SJCRH30 (cell line): Measurements from ENCODE around the gene TRAPPC3. TPM values are rescaled to one million over a fixed set of nuclear protein-coding genes. Genes with fewer than 3 reads are reported as not detected.

Experiments
- DNase-seq, 2 experiments: peaks; one replicate each; pipeline ENCODE4 v3.0.0-alpha.2; 2015 to 2020
- H3K27ac ChIP-seq: fragments of 250-450 bp; sonication (Bioruptor Pico); 2 replicates; pipeline ENCODE4 v1.5.1; 2020; ENCODE audit warnings: mild to moderate bottlenecking, moderate library complexity
- H3K27me3 ChIP-seq: fragments of 250-450 bp; sonication (Bioruptor Pico); 2 replicates; pipeline ENCODE4 v1.5.1; 2020; ENCODE audit warnings: mild to moderate bottlenecking, moderate library complexity
- H3K36me3 ChIP-seq: fragments of 250-450 bp; sonication (Bioruptor Pico); 2 replicates; pipeline ENCODE4 v1.5.1; 2020; ENCODE audit warnings: mild to moderate bottlenecking, moderate library complexity
- H3K4me1 ChIP-seq: fragments of 250-450 bp; sonication (Bioruptor Pico); 2 replicates; pipeline ENCODE4 v1.5.1; 2020; ENCODE audit warnings: mild to moderate bottlenecking, moderate library complexity
- H3K4me3 ChIP-seq: fragments of 250-450 bp; sonication (Bioruptor Pico); 2 replicates; pipeline ENCODE4 v1.5.1; 2020; ENCODE audit warnings: mild to moderate bottlenecking, moderate library complexity
- H3K9me3 ChIP-seq: fragments of 250-450 bp; sonication (Bioruptor Pico); replicated peaks from 2 replicates; pipeline ENCODE4 v1.5.1; 2020; ENCODE audit warnings: mild to moderate bottlenecking, moderate library complexity
- total RNA-seq: library from RNA; depleted of rRNA; stranded (reverse); fragments of >200 nt; shearing (Covaris generic); gene quantifications from 2 replicates; pipeline ENCODE4 v1.2.3, GENCODE V29; 2014

The TRAPPC3 gene
- total RNA-seq, 1 experiment from 2014 or later = 78.6 TPM

- Histone ChIP-seq H3K27me3 (no peaks in the 10 kb centered on the region), H3K36me3 (peaks cover 82% of the 10 kb centered on the region), H3K4me1 (peaks cover 8% of the 10 kb centered on the region; the same call in 1 of the 2 replicates), H3K4me3 (no peak overlapping the region), H3K9me3 (no peaks in the 10 kb centered on the region), H3K27ac (no peak overlapping the region)
- no peak for DNase-seq
Observed at GRCh38 chr1:36172983-36173382, 23.7 kb upstream of the TRAPPC3 start.

DNA sequence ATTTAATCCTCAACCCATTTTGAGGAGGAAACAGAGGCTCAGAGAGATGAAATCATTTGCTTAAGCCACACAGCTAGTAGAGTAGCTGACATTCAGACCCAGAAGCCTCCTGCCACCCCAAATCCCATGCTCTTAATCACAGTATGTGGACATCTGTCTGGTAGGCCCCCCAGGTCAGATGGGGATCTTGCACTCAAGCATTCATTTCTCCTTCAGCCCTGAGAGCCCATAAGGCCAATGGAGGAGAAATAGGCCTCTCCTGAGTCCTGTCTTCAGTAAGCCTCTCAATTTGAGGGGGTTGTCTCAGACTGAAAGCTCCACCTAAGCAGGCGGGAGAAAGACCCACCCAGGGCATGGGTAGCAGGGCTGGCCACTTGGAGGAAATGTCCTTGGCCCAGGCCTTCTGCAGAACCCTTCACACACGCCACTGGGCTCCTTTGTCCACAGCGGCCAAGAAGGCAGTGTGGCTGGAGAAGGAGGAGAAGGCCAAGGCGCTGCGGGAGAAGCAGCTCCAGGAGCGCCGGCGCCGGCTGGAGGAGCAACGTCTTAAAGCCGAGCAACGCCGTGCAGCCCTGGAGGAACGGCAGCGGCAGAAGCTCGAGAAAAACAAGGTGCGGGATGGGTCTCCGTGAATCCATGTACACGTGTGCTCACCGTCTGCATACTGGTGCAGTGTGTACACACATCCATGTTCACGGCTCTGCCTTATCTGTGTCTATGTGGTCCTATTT lies 22.9 kb upstream of the TRAPPC3 start:
- Histone ChIP-seq H3K9me3 (no peaks in the 10 kb centered on the region), H3K4me3 (no peak overlapping the region), H3K27me3 (no peaks in the 10 kb centered on the region), H3K4me1 (peaks cover 8% of the 10 kb centered on the region; the same call in 1 of the 2 replicates), H3K36me3 (peaks cover 82% of the 10 kb centered on the region), H3K27ac (no peak overlapping the region)
- no peak for DNase-seq

DNA sequence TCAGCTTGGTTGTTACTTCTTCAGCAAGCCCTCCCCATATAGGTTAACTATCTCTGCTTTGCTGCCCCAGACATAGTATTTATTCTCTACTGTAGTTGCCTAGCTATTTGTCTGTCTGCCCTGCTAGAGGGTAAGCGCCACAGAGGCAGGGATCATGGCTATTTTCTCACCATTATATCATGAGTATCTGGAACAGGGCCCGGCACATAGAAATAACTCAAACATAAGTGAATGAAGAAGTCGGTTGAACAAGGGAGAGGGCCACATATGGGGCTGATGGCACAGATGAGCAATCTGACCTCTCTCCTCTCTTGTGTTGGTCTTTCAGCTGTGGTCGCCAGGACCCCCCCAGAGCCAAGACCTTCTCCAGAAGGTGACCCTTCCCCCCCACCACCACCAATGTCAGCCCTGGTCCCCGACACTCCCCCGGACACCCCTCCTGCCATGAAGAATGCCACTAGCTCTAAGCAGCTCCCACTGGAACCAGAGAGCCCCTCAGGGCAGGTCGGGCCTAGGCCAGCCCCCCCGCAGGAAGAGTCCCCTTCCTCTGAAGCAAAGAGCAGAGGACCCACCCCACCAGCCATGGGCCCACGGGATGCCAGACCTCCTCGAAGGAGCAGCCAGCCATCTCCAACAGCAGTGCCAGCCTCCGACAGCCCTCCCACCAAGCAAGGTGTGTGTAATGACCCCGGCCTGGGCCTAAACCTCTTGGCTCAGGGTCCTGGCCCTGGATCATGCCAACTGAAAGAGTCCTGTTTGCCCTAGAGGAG lies 21.5 kb upstream of the TRAPPC3 start:
- H3K27ac ChIP-seq = no peak overlapping the region
- H3K4me1 ChIP-seq = peaks cover 8% of the 10 kb centered on the region; the same call in 1 of the 2 replicates
- no peak for DNase-seq
- H3K27me3 ChIP-seq = no peaks in the 10 kb centered on the region
- H3K9me3 ChIP-seq = no peaks in the 10 kb centered on the region
- no peak overlapping the region for H3K4me3 ChIP-seq
- peaks cover 81% of the 10 kb centered on the region for H3K36me3 ChIP-seq

- no peak for DNase-seq
- Histone ChIP-seq H3K27ac (no peak overlapping the region), H3K9me3 (no peaks in the 10 kb centered on the region), H3K4me1 (no peaks in the 10 kb centered on the region; the same call in 1 of the 2 replicates), H3K4me3 (no peak overlapping the region), H3K36me3 (peaks cover 69% of the 10 kb centered on the region), H3K27me3 (no peaks in the 10 kb centered on the region)
Observed at GRCh38 chr1:36168514-36168913, 19.2 kb upstream of the TRAPPC3 start.

- DNase-seq = no peak
- no peaks in the 10 kb centered on the region for H3K4me1 ChIP-seq
- no peak overlapping the region for H3K27ac ChIP-seq
- no peak overlapping the region for H3K4me3 ChIP-seq
- H3K27me3 ChIP-seq = no peaks in the 10 kb centered on the region
- H3K9me3 ChIP-seq = no peaks in the 10 kb centered on the region
- peaks cover 64% of the 10 kb centered on the region for H3K36me3 ChIP-seq
Observed at GRCh38 chr1:36166938-36167905, 17.9 kb upstream of the TRAPPC3 start.

DNA sequence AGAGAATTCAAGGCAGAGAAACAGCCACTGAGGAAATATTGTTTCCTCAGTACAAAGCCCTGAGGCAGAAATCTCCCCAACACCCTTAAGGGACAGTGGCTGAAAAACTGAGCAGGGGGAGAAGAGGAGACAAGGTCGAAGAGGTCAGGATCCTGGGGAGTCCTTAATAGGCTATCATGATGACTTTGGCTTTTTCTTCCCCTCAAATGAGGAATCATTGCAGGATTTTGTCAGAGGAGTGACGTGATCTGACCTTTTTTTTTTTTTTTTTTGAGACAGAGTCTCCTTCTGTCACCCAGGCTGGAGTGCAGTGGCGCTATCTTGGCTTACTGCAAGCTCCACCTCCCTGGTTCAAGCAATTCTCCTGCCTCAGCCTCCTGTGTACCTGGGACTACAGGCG lies 16.9 kb upstream of the TRAPPC3 start:
- Histone ChIP-seq H3K27ac (no peak overlapping the region), H3K36me3 (peaks cover 53% of the 10 kb centered on the region), H3K4me1 (peaks cover 3% of the 10 kb centered on the region; the same call in 1 of the 2 replicates), H3K4me3 (no peak overlapping the region), H3K27me3 (no peaks in the 10 kb centered on the region), H3K9me3 (no peaks in the 10 kb centered on the region)
- DNase-seq = no peak

DNA sequence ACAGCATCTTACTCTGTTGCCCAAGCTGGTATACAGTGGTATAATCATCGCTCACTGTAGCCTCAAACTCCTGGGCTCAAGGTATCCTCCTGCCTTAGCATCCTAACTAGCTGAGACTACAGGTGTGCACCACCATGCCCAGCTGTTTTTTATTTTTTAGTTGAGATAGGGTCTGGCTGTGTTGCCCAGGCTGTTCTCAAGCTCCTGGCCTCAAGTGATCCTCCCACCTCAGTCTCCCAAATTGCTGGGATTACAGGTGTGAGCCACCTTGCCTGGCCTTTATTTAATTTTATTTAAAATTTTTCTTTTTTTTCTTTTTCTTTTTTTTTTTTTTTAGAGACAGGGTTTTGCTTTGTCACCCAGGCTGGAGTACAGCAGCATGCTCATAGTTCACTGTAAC lies 15.9 kb upstream of the TRAPPC3 start:
- Histone ChIP-seq H3K9me3 (no peaks in the 10 kb centered on the region), H3K36me3 (peaks cover 43% of the 10 kb centered on the region), H3K27ac (no peak overlapping the region), H3K27me3 (no peaks in the 10 kb centered on the region), H3K4me3 (no peak overlapping the region), H3K4me1 (peaks cover 7% of the 10 kb centered on the region; the same call in 1 of the 2 replicates)
- no peak for DNase-seq

DNA sequence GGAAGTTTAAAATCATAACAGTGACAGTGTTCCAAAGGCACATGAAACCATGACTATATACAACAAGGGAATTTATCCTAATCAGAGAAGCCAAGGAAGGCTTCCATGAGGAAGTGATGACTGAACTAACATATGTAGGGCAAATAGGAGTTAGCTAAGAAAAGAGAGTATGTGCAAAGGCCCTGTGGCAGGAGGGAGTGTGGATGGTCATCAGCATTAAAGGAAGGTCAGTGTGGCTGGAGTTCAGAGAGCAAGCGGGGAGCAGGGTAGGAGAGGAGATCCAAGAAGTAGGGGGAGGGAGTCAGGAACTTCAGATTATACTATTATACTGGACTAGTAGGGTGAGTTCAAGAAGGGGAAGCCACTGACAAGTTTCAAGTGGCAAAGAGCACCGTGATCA lies 15.1 kb upstream of the TRAPPC3 start:
- Histone ChIP-seq H3K9me3 (no peaks in the 10 kb centered on the region), H3K36me3 (peaks cover 37% of the 10 kb centered on the region), H3K27me3 (no peaks in the 10 kb centered on the region), H3K4me3 (no peak overlapping the region), H3K27ac (no peak overlapping the region), H3K4me1 (peaks cover 7% of the 10 kb centered on the region; the same call in 1 of the 2 replicates)
- DNase-seq = no peak

DNA sequence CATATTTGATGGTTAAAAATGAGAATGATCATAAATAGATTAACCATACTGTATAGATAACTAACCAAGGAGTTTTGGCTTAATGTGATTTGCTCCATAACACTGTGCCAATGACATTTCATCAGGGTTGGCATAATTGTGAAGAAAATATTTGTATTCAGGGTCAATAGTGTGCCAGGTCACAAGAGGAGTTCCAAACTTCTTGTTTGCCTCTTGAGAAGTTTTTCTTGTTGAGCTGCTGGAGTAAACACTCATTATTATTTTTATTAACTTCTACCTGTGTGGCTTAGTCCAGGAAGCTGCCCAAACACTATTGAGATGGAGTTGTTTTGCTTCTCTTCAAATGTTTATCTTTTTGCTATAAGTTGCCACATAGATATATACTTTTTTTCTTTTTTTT lies 14.1 kb upstream of the TRAPPC3 start:
- H3K4me3 ChIP-seq = no peak overlapping the region

GRCh38 chr1:36162680-36163239 lies 13.5 kb upstream of the TRAPPC3 start:
- H3K4me3 ChIP-seq = no peak overlapping the region
- no peak overlapping the region for H3K27ac ChIP-seq
- H3K27me3 ChIP-seq = no peaks in the 10 kb centered on the region
- no peaks in the 10 kb centered on the region for H3K9me3 ChIP-seq
- peaks cover 12% of the 10 kb centered on the region; the same call in 1 of the 2 replicates for H3K4me1 ChIP-seq
- H3K36me3 ChIP-seq = peaks cover 33% of the 10 kb centered on the region
- no peak for DNase-seq

More for the DNA sequence above, 14.1 kb upstream of the TRAPPC3 start:
- H3K36me3 ChIP-seq = peaks cover 37% of the 10 kb centered on the region
- no peaks in the 10 kb centered on the region for H3K27me3 ChIP-seq
- DNase-seq = no peak
- peaks cover 10% of the 10 kb centered on the region; the same call in 1 of the 2 replicates for H3K4me1 ChIP-seq
- H3K27ac ChIP-seq = no peak overlapping the region
- H3K9me3 ChIP-seq = no peaks in the 10 kb centered on the region

GRCh38 chr1:36161641-36162531 lies 12.6 kb upstream of the TRAPPC3 start:
- Histone ChIP-seq H3K27ac (no peak overlapping the region), H3K9me3 (no peaks in the 10 kb centered on the region), H3K27me3 (no peaks in the 10 kb centered on the region), H3K4me1 (peaks cover 12% of the 10 kb centered on the region; the same call in 1 of the 2 replicates), H3K36me3 (peaks cover 26% of the 10 kb centered on the region; the same call in 1 of the 2 replicates), H3K4me3 (no peak overlapping the region)
- no peak for DNase-seq

DNA sequence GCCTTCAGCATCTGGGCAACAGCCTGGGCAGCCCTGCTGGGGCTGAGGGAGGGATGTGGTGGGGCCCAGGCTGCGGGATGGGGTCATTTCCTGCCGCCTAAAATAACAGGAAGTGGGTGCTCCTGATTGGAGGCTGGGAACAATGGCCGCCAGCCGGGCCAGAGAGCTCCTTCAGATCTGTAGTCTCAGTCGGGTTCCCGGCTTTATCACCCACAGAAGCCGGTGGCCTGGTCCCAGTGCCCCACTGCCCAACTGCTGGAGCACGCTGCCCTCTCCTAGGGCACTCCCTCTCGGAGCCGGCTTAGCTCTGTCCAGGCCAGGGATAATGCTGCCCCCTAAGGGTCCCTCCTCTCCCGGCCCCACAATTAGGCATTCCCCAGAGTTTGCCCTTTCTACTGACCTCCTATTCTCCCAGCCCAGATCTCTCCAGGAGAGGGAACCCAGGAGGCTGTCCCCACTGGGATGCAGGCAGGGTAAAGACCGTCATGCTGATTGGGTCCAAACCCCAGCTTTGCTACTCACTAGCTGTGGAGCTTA lies 11.7 kb upstream of the TRAPPC3 start:
- H3K9me3 ChIP-seq = no peaks in the 10 kb centered on the region
- peaks cover 12% of the 10 kb centered on the region; the same call in 1 of the 2 replicates for H3K4me1 ChIP-seq
- H3K27me3 ChIP-seq = no peaks in the 10 kb centered on the region
- peak overlapping the region; percentile 68 for H3K27ac ChIP-seq
- H3K36me3 ChIP-seq = peaks cover 21% of the 10 kb centered on the region; the same call in 1 of the 2 replicates
- peak overlapping the region; percentile 54 for H3K4me3 ChIP-seq
- peak; percentile 85 to 88 for DNase-seq

DNA sequence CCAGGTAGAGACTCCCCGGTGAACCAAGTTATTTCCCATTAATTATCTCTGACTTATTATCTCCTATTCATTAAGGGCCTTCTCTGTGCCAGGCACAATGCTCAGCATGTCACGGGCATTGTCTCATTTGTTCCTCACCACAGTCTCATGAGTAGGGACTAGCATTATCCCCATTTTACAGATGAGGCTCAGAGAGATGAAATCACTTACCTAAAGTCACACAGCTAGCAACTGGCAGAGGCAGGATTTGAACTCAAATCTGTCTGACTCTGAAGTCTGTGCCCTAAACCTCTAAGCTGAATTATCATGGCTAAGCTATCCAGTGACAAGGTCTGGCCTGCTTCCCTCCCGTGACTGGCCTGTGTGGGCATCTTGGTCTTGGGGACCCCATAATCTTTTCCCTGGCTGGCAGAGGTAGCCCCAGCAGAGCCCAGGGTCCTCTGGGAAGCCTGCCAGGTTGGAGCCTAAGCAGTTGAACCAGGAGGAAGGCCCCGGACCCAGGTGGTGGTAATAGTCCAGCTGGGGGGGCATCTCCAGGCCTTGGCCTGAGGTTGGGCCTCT lies 11.2 kb upstream of the TRAPPC3 start:
- Histone ChIP-seq H3K4me3 (peak overlapping the region; percentile 54), H3K36me3 (peaks cover 18% of the 10 kb centered on the region; the same call in 1 of the 2 replicates), H3K4me1 (peaks cover 12% of the 10 kb centered on the region; the same call in 1 of the 2 replicates), H3K27ac (peak overlapping the region; percentile 68), H3K9me3 (no peaks in the 10 kb centered on the region), H3K27me3 (no peaks in the 10 kb centered on the region)
- DNase-seq = no peak
